Fibroblast of lung (primary cell): ENCODE results near the gene CENPVL3. TPM values are rescaled to one million over a fixed set of nuclear protein-coding genes. Genes with fewer than 3 reads are reported as not detected.
"Not testable (repeated sequence)": the region's sequence is repeated elsewhere in the genome, so short reads cannot be mapped to it uniquely, and the experiment has no call there.

ENCODE experiments used
- DNase-seq, 2 donors: peaks; one replicate each; pipeline versions ENCODE4 v3.0.0 to v3.0.0-alpha.2; 2010; ENCODE audit warnings: low read depth in 2 of 2
- H2AFZ ChIP-seq: 2 replicates; pipeline ENCODE4 v1.5.1; 2012; ENCODE audit warnings: low read length, control low read depth, inconsistent platforms
- H3K27ac ChIP-seq: 2 replicates; pipeline ENCODE4 v1.5.1; 2011; ENCODE audit warnings: low read length, control low read depth; ENCODE audit not compliant: insufficient read depth
- H3K27me3 ChIP-seq: 2 replicates; pipeline ENCODE4 v1.5.1; 2011; ENCODE audit warnings: mild to moderate bottlenecking, low read length; ENCODE audit not compliant: control insufficient read depth, insufficient read depth
- H3K36me3 ChIP-seq: 2 replicates; pipeline ENCODE4 v1.5.1; 2011; ENCODE audit warnings: low read length; ENCODE audit not compliant: control insufficient read depth, insufficient read depth
- H3K4me1 ChIP-seq: 2 replicates; pipeline ENCODE4 v1.5.1; 2011; ENCODE audit warnings: low read length; ENCODE audit not compliant: control insufficient read depth, insufficient read depth; ENCODE audit errors: extremely low read depth
- H3K4me2 ChIP-seq: 2 replicates; pipeline ENCODE4 v1.5.1; 2011; ENCODE audit warnings: low read length, control low read depth; ENCODE audit not compliant: insufficient read depth; ENCODE audit errors: extremely low read depth
- H3K4me3 ChIP-seq, 4 experiments: fragments of 200-600 bp in 1 of 4; sonication (generic) in 1 of 4; replicated peaks in 1 of 4; 2 replicates each; pipeline ENCODE4 v1.5.1; 2011 to 2016; ENCODE audit warnings: low read length in 4 of 4, low read depth in 3 of 4, mild to moderate bottlenecking in 3 of 4, control low read depth in 2 of 4, inconsistent platforms in 1 of 4, mixed read lengths in 1 of 4; ENCODE audit not compliant: insufficient read depth in 1 of 4; ENCODE audit errors: control extremely low read depth in 1 of 4
- H3K79me2 ChIP-seq: 2 replicates; pipeline ENCODE4 v1.5.1; 2012; ENCODE audit warnings: mild to moderate bottlenecking, low read length, inconsistent platforms; ENCODE audit not compliant: control insufficient read depth, insufficient read depth
- H3K9ac ChIP-seq: 2 replicates; pipeline ENCODE4 v1.5.1; 2011; ENCODE audit warnings: mild to moderate bottlenecking, low read length, control low read depth; ENCODE audit not compliant: insufficient read depth
- H3K9me3 ChIP-seq: 2 replicates; pipeline ENCODE4 v1.5.1; 2012; ENCODE audit warnings: low read depth, low read length; ENCODE audit not compliant: control insufficient read depth, insufficient read depth
- H4K20me1 ChIP-seq: 2 replicates; pipeline ENCODE4 v1.5.1; 2011; ENCODE audit warnings: low read length; ENCODE audit not compliant: control insufficient read depth, insufficient read depth; ENCODE audit errors: extremely low read depth
- CTCF ChIP-seq, 2 donors: IDR thresholded peaks in 1 of 2; conservative IDR thresholded peaks in 1 of 2; 1 replicate in 1 of 2; 2 replicates in 1 of 2; pipeline ENCODE4 v1.5.1; 2011 to 2012; ENCODE audit warnings: low read length in 2 of 2, control low read depth in 1 of 2, inconsistent platforms in 1 of 2, low read depth in 1 of 2, mild to moderate bottlenecking in 1 of 2
- EZH2 ChIP-seq: IDR thresholded peaks from 2 replicates; pipeline ENCODE4 v1.5.1; 2012; ENCODE audit warnings: low read length, control low read depth, mild to moderate bottlenecking; ENCODE audit errors: missing control alignments
- polyA plus RNA-seq, 2 donors: library from polyadenylated mRNA; depleted of rRNA in 1 of 2; stranded (reverse) in 1 of 2; unstranded in 1 of 2; fragments of >200 nt; gene quantifications; 2 replicates each; pipeline ENCODE4 v1.2.1, GENCODE V29; 2011 to 2012; ENCODE audit warnings: missing spikeins in 1 of 2
- total RNA-seq: library from RNA; depleted of rRNA; stranded (reverse); fragments of >200 nt; gene quantifications from 2 replicates; pipeline ENCODE4 v1.2.1, GENCODE V29; 2014

The CENPVL3 gene
- total and polyA plus RNA-seq, 2 donors (not counting 1 experiment from before 2014, with no cell fraction given): not detected

DNA sequence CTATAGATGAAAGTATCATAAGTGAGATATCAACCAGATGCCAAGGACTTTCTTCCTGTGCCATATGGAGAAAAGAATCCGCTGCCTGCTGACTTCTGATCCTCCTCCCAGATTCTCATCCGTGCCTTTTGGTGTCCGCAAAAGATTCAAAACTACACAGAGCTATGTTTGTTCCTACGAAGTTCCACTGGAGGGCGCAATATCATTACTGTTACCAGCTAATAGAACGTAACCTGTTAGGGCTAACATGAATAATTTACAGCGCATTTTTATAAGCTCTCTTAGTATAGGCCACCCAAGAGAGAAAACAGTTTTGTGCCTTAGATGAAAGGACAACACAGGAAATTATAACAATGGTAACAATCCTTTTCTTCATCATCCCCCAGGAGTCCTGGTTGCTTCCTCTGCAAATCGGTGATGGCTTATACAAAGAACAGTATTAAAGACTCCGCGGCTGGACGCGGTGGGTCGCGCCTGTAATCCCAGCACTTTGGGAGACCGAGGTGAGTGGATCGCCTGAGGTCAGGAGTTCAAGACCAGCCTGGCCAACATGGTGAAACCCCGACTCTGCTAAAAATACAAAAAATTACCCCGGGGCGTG is 22.8 kb upstream of the CENPVL3 start:
- no peaks in the 10 kb centered on the region for H3K9me3 ChIP-seq
- no peaks in the 10 kb centered on the region for H3K79me2 ChIP-seq
- H3K27me3 ChIP-seq: no peaks in the 10 kb centered on the region
- no peaks in the 10 kb centered on the region for H3K36me3 ChIP-seq
- H3K4me1 ChIP-seq: no peaks in the 10 kb centered on the region
- DNase-seq: peak; percentile 37 to 64
- TF ChIP-seq EZH2 (no peak), CTCF (conservative IDR thresholded peaks at IDR 0.05 in 1 of 2, IDR thresholded peaks at IDR 0.05 in 1 of 2; ENCODE audit: low read depth in 1 of 2, low read length in 2 of 2) (peak; percentile 42 to 46)
- no peak overlapping the region for H3K9ac ChIP-seq
- no peaks in the 10 kb centered on the region for H4K20me1 ChIP-seq
- no peak overlapping the region for H3K27ac ChIP-seq
- H3K4me2 ChIP-seq: no peak overlapping the region
- no peak overlapping the region for H2AFZ ChIP-seq
- H3K4me3 ChIP-seq: no peak overlapping the region

DNA sequence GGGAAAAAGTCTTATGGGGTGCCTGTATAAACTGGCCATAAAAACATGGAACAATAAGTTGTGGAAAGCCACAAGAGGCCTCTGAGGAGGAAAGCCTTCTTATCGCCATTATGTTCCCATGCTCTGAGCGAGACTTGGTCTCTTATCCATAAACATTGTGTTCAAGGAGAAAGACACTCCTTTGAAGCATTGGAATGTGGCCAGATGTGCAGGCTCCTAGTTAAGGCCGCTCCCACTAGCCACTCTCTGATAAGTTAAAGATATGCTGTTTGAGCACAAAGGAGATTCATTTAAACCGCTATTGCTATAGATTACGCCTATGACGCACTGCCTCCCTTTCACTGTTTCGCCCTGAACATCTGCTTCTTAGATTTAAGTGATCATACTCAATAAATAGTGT is 17.8 kb upstream of the CENPVL3 start:
- not testable (repeated sequence) for H3K27ac ChIP-seq, H2AFZ ChIP-seq, H3K4me1 ChIP-seq, H3K4me2 ChIP-seq, H4K20me1 ChIP-seq, H3K9me3 ChIP-seq, H3K4me3 ChIP-seq, DNase-seq, H3K36me3 ChIP-seq, H3K27me3 ChIP-seq, H3K79me2 ChIP-seq, H3K9ac ChIP-seq

- DNase-seq: peak; percentile 48 to 60
- H3K4me3 ChIP-seq: no peak overlapping the region
- peaks cover 11% of the 10 kb centered on the region for H3K27me3 ChIP-seq
- no peak overlapping the region for H2AFZ ChIP-seq
- no peaks in the 10 kb centered on the region for H4K20me1 ChIP-seq
- no peak overlapping the region for H3K4me2 ChIP-seq
- H3K4me1 ChIP-seq: no peaks in the 10 kb centered on the region
- no peaks in the 10 kb centered on the region for H3K36me3 ChIP-seq
- H3K27ac ChIP-seq: no peak overlapping the region
- H3K9me3 ChIP-seq: no peaks in the 10 kb centered on the region
- no peak overlapping the region for H3K9ac ChIP-seq
- no peaks in the 10 kb centered on the region for H3K79me2 ChIP-seq
- TF ChIP-seq EZH2 (no peak), CTCF (conservative IDR thresholded peaks at IDR 0.05 in 1 of 2, IDR thresholded peaks at IDR 0.05 in 1 of 2; ENCODE audit: low read depth in 1 of 2, low read length in 2 of 2) (peak; percentile 41 to 62)
These were observed 4.2 kb downstream of the CENPVL3 start for GRCh38 chrX:51614353-51615012.
